Activated B cell treated with CpG ODN at 0.5 μM for 24 hours (primary cell): ENCODE data around the gene CXXC5. TPM values are rescaled to one million over a fixed set of nuclear protein-coding genes. Genes with fewer than 3 reads are reported as not detected.

Experiments used
- ATAC-seq: fragments of 200-7000 bp; cut with Tn5 transposase; one replicate; pipeline ENCODE4 v1.10.0; 2021; ENCODE audit warnings: low read depth, mild to moderate bottlenecking, moderate library complexity
- CTCF ChIA-PET: fragments of 350-600 bp; sonication (Branson Sonifier 250); formaldehyde crosslinking; loops from one replicate; lab custom pipeline; 2021; ENCODE audit warnings: antibody characterized with exemption; lab: Charles Lee
- POLR2A ChIA-PET: fragments of 350-600 bp; sonication (Branson Sonifier 250); formaldehyde crosslinking; loops from one replicate; lab custom pipeline; 2021; ENCODE audit warnings: antibody characterized with exemption; lab: Charles Lee
- DNase-seq: peaks from one replicate; pipeline ENCODE4 v3.0.0; 2022
- H3K27ac Mint-ChIP-seq: one replicate; pipeline ENCODE4 v1.8.0; 2020; ENCODE audit warnings: mixed read lengths
- H3K27me3 Mint-ChIP-seq: one replicate; pipeline ENCODE4 v1.8.0; 2021; ENCODE audit warnings: mixed read lengths
- H3K36me3 Mint-ChIP-seq: one replicate; pipeline ENCODE4 v1.8.0; 2021; ENCODE audit warnings: low read depth, mixed read lengths
- H3K4me1 Mint-ChIP-seq: one replicate; pipeline ENCODE4 v1.8.0; 2021; ENCODE audit warnings: mixed read lengths
- H3K4me3 Mint-ChIP-seq: one replicate; pipeline ENCODE4 v1.8.0; 2020; ENCODE audit warnings: mild to moderate bottlenecking, mixed read lengths
- H3K9me3 Mint-ChIP-seq: one replicate; pipeline ENCODE4 v1.8.0; 2020; ENCODE audit warnings: mixed read lengths
- CTCF ChIP-seq: fragments of 200-600 bp; IDR thresholded peaks from one replicate; pipeline ENCODE4 v1.8.0; 2022; ENCODE audit warnings: antibody characterized with exemption, mild to moderate bottlenecking
- intact Hi-C: fragments of 100-400 bp; cut with micrococcal nuclease; formaldehyde crosslinking; loops from one replicate; pipeline ENCODE4 v1.15.1; 2024
- total RNA-seq: library from RNA; stranded (reverse); gene quantifications from 2 replicates; pipeline ENCODE4 v1.2.3, GENCODE V29; 2022

Gene CXXC5
- total RNA-seq, 1 donor from 2014 or later: 115 TPM

GRCh38 chr5:139635191-139635590 lies 13.0 kb upstream of the CXXC5 start:
- Mint-ChIP-seq H3K4me1 (peaks cover 70% of the 10 kb centered on the region), H3K36me3 (peaks cover 5% of the 10 kb centered on the region), H3K27ac (peak overlapping the region; percentile 97), H3K4me3 (peak overlapping the region; percentile 79), H3K27me3 (no peaks in the 10 kb centered on the region), H3K9me3 (no peaks in the 10 kb centered on the region)
- intact Hi-C loops: no loop called here
- POLR2A ChIA-PET: interaction anchor here (0.6 to 9.3 kb wide), 17 partner anchors 15 to 229 kb away, joined by 3 to 772 read pairs (median 6); partner anchors contain the start of genes CXXC5 and UBE2D2
- CTCF ChIA-PET: interaction anchor here (1.1 to 9.1 kb wide), 22 partner anchors 8 to 333 kb away, joined by 3 to 325 read pairs (median 6); partner anchors contain the start of gene CXXC5
- TF ChIP-seq CTCF: no peak
- no peak for ATAC-seq
- DNase-seq: no peak

GRCh38 chr5:139635606-139636206 lies 12.4 kb upstream of the CXXC5 start:
- intact Hi-C loops: loop anchor here (1.0 kb wide), 4 partner anchors 26 to 112 kb away; no protein-coding TSS in a partner anchor
- ATAC-seq (peak; percentile 17), DNase-seq (peak; percentile 44)
- peak overlapping the region; percentile 79 for H3K4me3 Mint-ChIP-seq
- no peaks in the 10 kb centered on the region for H3K9me3 Mint-ChIP-seq
- no peaks in the 10 kb centered on the region for H3K27me3 Mint-ChIP-seq
- ChIA-PET POLR2A (interaction anchor here (0.8 to 9.3 kb wide), 19 partner anchors 14 to 229 kb away, joined by 3 to 772 read pairs (median 6); partner anchors contain the start of genes CXXC5, STING1 and UBE2D2), CTCF (interaction anchor here (0.8 to 9.1 kb wide), 23 partner anchors 8 to 215 kb away, joined by 3 to 325 read pairs (median 6); partner anchors contain the start of gene CXXC5)
- H3K27ac Mint-ChIP-seq: peak overlapping the region; percentile 97
- TF ChIP-seq CTCF: peak; percentile 21
- peaks cover 3% of the 10 kb centered on the region for H3K36me3 Mint-ChIP-seq
- peaks cover 74% of the 10 kb centered on the region for H3K4me1 Mint-ChIP-seq

- intact Hi-C loops: loop anchor here (1.0 kb wide), 4 partner anchors 25 to 111 kb away; no protein-coding TSS in a partner anchor
- ATAC-seq (peak; percentile 79), DNase-seq (peak; percentile 72)
- POLR2A ChIA-PET: interaction anchor here (0.8 to 9.3 kb wide), 20 partner anchors 14 to 230 kb away, joined by 3 to 772 read pairs (median 6); partner anchors contain the start of genes CXXC5, STING1 and UBE2D2
- CTCF ChIA-PET: interaction anchor here (0.8 to 9.1 kb wide), 22 partner anchors 9 to 216 kb away, joined by 3 to 325 read pairs (median 6); partner anchors contain the start of genes CXXC5 and DNAJC18
- H3K36me3 Mint-ChIP-seq: peaks cover 3% of the 10 kb centered on the region
- TF ChIP-seq CTCF: no peak
- H3K9me3 Mint-ChIP-seq: no peaks in the 10 kb centered on the region
- no peaks in the 10 kb centered on the region for H3K27me3 Mint-ChIP-seq
- H3K27ac Mint-ChIP-seq: peak overlapping the region; percentile 97
- peaks cover 76% of the 10 kb centered on the region for H3K4me1 Mint-ChIP-seq
- H3K4me3 Mint-ChIP-seq: peak overlapping the region; percentile 79
These were observed 11.8 kb upstream of the CXXC5 start for GRCh38 chr5:139636207-139636792.

GRCh38 chr5:139636975-139637408 lies 11.2 kb upstream of the CXXC5 start:
- Mint-ChIP-seq H3K27me3 (no peaks in the 10 kb centered on the region), H3K27ac (peak overlapping the region; percentile 97), H3K9me3 (no peaks in the 10 kb centered on the region), H3K4me3 (peak overlapping the region; percentile 79), H3K36me3 (peaks cover 3% of the 10 kb centered on the region), H3K4me1 (peaks cover 82% of the 10 kb centered on the region)
- ChIA-PET CTCF (interaction anchor here (1.0 to 9.1 kb wide), 8 partner anchors 14 to 198 kb away, joined by 3 to 325 read pairs (median 76); partner anchors contain the start of genes CXXC5 and DNAJC18), POLR2A (interaction anchor here (1.1 to 9.3 kb wide), 14 partner anchors 13 to 198 kb away, joined by 3 to 772 read pairs (median 18); partner anchors contain the start of genes CXXC5, DNAJC18, STING1 and UBE2D2)
- intact Hi-C loops: loop anchor here (1.0 kb wide), 5 partner anchors 11 to 110 kb away; partner anchors contain the start of gene CXXC5
- no peak for TF ChIP-seq CTCF
- DNase-seq: no peak
- ATAC-seq: peak; percentile 3
